H1 (cell line): ENCODE data around the gene CLEC1A. TPM values are rescaled to one million over a fixed set of nuclear protein-coding genes. Genes with fewer than 3 reads are reported as not detected.

Experiments used
- polyA plus RNA-seq, 7 experiments: library from polyadenylated mRNA; depleted of rRNA in 3 of 7; stranded (reverse) in 5 of 7; unstranded in 2 of 7; fragments of >200 nt in 5 of 7; fragments of 200-250 nt in 2 of 7; gene quantifications; 1 replicate in 5 of 7; 2 replicates in 1 of 7; 4 replicates in 1 of 7; pipeline versions ENCODE4 v1.2.1 to v1.2.3, GENCODE V29; 2011 to 2013; ENCODE audit warnings: missing spikeins in 2 of 7, mixed read lengths in 2 of 7
- total RNA-seq: library from RNA; stranded (reverse); fragmentation: NEBNext Ultra II Directional; extraction: Animal tissue kit (Norgen Biotek cat#: 25700); gene quantifications from 2 replicates; pipeline ENCODE4 v1.2.1, GENCODE V29; 2021
- TF ChIP-seq, protein P1 (sequence below): IDR thresholded peaks from 2 replicates; pipeline ENCODE4 v1.6.1; 2012; ENCODE audit warnings: inconsistent platforms

Gene CLEC1A
- total and polyA plus RNA-seq, 2 of the 8 experiments (the other 6 are each of a cell fraction or from before 2014, with no cell fraction given), result 0.20 TPM; not detected in 1

DNA sequence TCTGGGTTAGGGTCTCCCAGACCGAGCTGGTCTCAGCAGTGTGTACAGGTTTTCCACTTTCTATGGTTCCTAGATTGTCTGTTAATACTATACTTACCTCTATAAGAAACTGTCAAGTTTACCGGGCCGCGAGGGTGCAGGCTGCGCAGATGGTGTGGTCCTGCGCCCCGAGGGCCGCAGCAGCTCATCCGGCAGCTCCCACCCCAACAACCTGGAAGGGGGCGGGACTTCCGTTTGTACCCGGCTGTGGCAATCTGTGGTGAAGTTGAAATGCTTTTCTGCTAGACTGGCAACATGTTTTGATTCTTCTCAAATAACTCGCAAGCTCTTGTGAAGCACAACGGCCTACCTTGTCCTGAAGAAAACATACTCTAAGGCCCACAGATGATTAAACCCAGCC lies 68.3 kb downstream of the CLEC1A start, which contains the start of gene CLEC9A (continued):
- TF ChIP-seq, protein P1, sequence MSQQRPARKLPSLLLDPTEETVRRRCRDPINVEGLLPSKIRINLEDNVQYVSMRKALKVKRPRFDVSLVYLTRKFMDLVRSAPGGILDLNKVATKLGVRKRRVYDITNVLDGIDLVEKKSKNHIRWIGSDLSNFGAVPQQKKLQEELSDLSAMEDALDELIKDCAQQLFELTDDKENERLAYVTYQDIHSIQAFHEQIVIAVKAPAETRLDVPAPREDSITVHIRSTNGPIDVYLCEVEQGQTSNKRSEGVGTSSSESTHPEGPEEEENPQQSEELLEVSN, result no peak
